H9 (cell line): ENCODE data around the gene FUT2. TPM values are rescaled to one million over a fixed set of nuclear protein-coding genes. Genes with fewer than 3 reads are reported as not detected.
A peak's percentile ranks its signal among the peaks of the same experiment; 100 is the strongest.

Experiments used
- DNase-seq: peaks from one replicate; pipeline ENCODE4 v3.0.0-alpha.2; 2017
- H2AFZ ChIP-seq: one replicate; pipeline ENCODE4 v1.6.1; 2013; ENCODE audit warnings: mild to moderate bottlenecking, low read length, control low read depth, moderate library complexity
- H2AK5ac ChIP-seq: 2 replicates; pipeline ENCODE4 v1.6.1; 2013; ENCODE audit warnings: low read length, control low read depth, mixed read lengths; ENCODE audit not compliant: insufficient read length
- H2BK120ac ChIP-seq: one replicate; pipeline ENCODE4 v1.6.1; 2013; ENCODE audit warnings: low read depth, mild to moderate bottlenecking, low read length, control low read depth, inconsistent platforms; ENCODE audit not compliant: poor library complexity, severe bottlenecking
- H2BK12ac ChIP-seq: 2 replicates; pipeline ENCODE4 v1.6.1; 2013; ENCODE audit warnings: low read length, control low read depth, mixed read lengths, low read depth; ENCODE audit not compliant: insufficient read length
- H2BK15ac ChIP-seq: 2 replicates; pipeline ENCODE4 v1.6.1; 2013; ENCODE audit warnings: low read depth, low read length, control low read depth
- H2BK20ac ChIP-seq: one replicate; pipeline ENCODE4 v1.6.1; 2013; ENCODE audit warnings: low read depth, mild to moderate bottlenecking, low read length, control low read depth, inconsistent platforms; ENCODE audit not compliant: poor library complexity, severe bottlenecking
- H2BK5ac ChIP-seq: 2 replicates; pipeline ENCODE4 v1.6.1; 2013; ENCODE audit warnings: low read length, control low read depth, mixed read lengths; ENCODE audit not compliant: insufficient read length
- H3K14ac ChIP-seq: 2 replicates; pipeline ENCODE4 v1.6.1; 2013; ENCODE audit warnings: low read length, control low read depth; ENCODE audit not compliant: insufficient read depth
- H3K18ac ChIP-seq: 2 replicates; pipeline ENCODE4 v1.6.1; 2013; ENCODE audit warnings: low read depth, mild to moderate bottlenecking, mixed read lengths, low read length, control low read depth; ENCODE audit not compliant: insufficient read length
- H3K23ac ChIP-seq: 2 replicates; pipeline ENCODE4 v1.6.1; 2013; ENCODE audit warnings: low read length, control low read depth, mixed read lengths, low read depth; ENCODE audit not compliant: insufficient read length
- H3K23me2 ChIP-seq: 2 replicates; pipeline ENCODE4 v1.6.1; 2013; ENCODE audit warnings: low read depth, mild to moderate bottlenecking, mixed read lengths, low read length, control low read depth; ENCODE audit not compliant: insufficient read length, poor library complexity, severe bottlenecking
- H3K27ac ChIP-seq: 2 replicates; pipeline ENCODE4 v1.5.1; 2013; ENCODE audit warnings: low read length, control low read depth, mixed read lengths, low read depth; ENCODE audit not compliant: insufficient read length
- H3K27me3 ChIP-seq: 2 replicates; pipeline ENCODE4 v1.6.1; 2013; ENCODE audit warnings: low read length, control low read depth, inconsistent platforms; ENCODE audit not compliant: insufficient read depth
- H3K4ac ChIP-seq: 2 replicates; pipeline ENCODE4 v1.6.1; 2013; ENCODE audit warnings: low read depth, mild to moderate bottlenecking, control low read depth, inconsistent platforms, low read length, moderate library complexity
- H3K4me1 ChIP-seq: 2 replicates; pipeline ENCODE4 v1.6.1; 2013; ENCODE audit warnings: low read length, control low read depth, inconsistent platforms; ENCODE audit not compliant: insufficient read depth
- H3K4me2 ChIP-seq: 2 replicates; pipeline ENCODE4 v1.6.1; 2013; ENCODE audit warnings: low read length, control low read depth, mixed read lengths; ENCODE audit not compliant: insufficient read length, insufficient read depth
- H3K56ac ChIP-seq: 2 replicates; pipeline ENCODE4 v1.6.1; 2013; ENCODE audit warnings: low read depth, mild to moderate bottlenecking, mixed read lengths, low read length, control low read depth; ENCODE audit not compliant: insufficient read length
- H3K79me1 ChIP-seq: 2 replicates; pipeline ENCODE4 v1.6.1; 2013; ENCODE audit warnings: low read depth, mild to moderate bottlenecking, moderate library complexity, low read length, control low read depth, inconsistent platforms; ENCODE audit not compliant: insufficient read depth, poor library complexity, severe bottlenecking
- H3K79me2 ChIP-seq: 2 replicates; pipeline ENCODE4 v1.6.1; 2013; ENCODE audit warnings: low read length, control low read depth, inconsistent platforms; ENCODE audit not compliant: insufficient read depth
- H3K9ac ChIP-seq: 2 replicates; pipeline ENCODE4 v1.6.1; 2013; ENCODE audit warnings: low read length, control low read depth, mixed read lengths; ENCODE audit not compliant: insufficient read length; ENCODE audit errors: extremely low read depth
- H3K9me3 ChIP-seq: one replicate; pipeline ENCODE4 v1.6.1; 2013; ENCODE audit warnings: low read depth, low read length, inconsistent platforms; ENCODE audit not compliant: control insufficient read depth
- H3T11ph ChIP-seq: one replicate; pipeline ENCODE4 v1.6.1; 2013; ENCODE audit warnings: mild to moderate bottlenecking, low read length, control low read depth, inconsistent platforms
- H4K20me1 ChIP-seq: one replicate; pipeline ENCODE4 v1.6.1; 2013; ENCODE audit not compliant: control insufficient read depth, insufficient read length, insufficient read depth
- H4K5ac ChIP-seq: 2 replicates; pipeline ENCODE4 v1.6.1; 2013; ENCODE audit warnings: low read depth, mild to moderate bottlenecking, mixed read lengths, low read length, control low read depth; ENCODE audit not compliant: insufficient read length
- H4K8ac ChIP-seq: replicated peaks from 2 replicates; pipeline ENCODE4 v1.6.1; 2013; ENCODE audit warnings: low read length, control low read depth, mixed read lengths, low read depth; ENCODE audit not compliant: insufficient read length
- H4K91ac ChIP-seq: 2 replicates; pipeline ENCODE4 v1.6.1; 2013; ENCODE audit warnings: low read depth, mild to moderate bottlenecking, moderate library complexity, mixed read lengths, low read length, control low read depth; ENCODE audit not compliant: insufficient read length
- H3K27ac Mint-ChIP-seq, 3 experiments: 2 replicates in 2 of 3; 3 replicates in 1 of 3; pipeline ENCODE4 v1.8.0; 2020 to 2021; ENCODE audit warnings: mixed read lengths in 3 of 3, mild to moderate bottlenecking in 1 of 3, moderate library complexity in 1 of 3
- H3K27me3 Mint-ChIP-seq: 2 replicates; pipeline ENCODE4 v1.8.0; 2021; ENCODE audit warnings: low read depth, mild to moderate bottlenecking, moderate library complexity, mixed read lengths
- H3K36me3 Mint-ChIP-seq, 3 experiments: 2 replicates in 2 of 3; 3 replicates in 1 of 3; pipeline ENCODE4 v1.8.0; 2020 to 2021; ENCODE audit warnings: low read depth in 3 of 3, mixed read lengths in 3 of 3; ENCODE audit not compliant: insufficient read depth in 1 of 3
- H3K4me1 Mint-ChIP-seq, 2 experiments: 2 replicates each; pipeline ENCODE4 v1.8.0; 2020; ENCODE audit warnings: mixed read lengths in 2 of 2
- H3K4me3 Mint-ChIP-seq, 2 experiments: 2 replicates in 1 of 2; 3 replicates in 1 of 2; pipeline ENCODE4 v1.8.0; 2020 to 2021; ENCODE audit warnings: mild to moderate bottlenecking in 2 of 2, mixed read lengths in 2 of 2, moderate library complexity in 1 of 2
- H3K9me3 Mint-ChIP-seq, 2 experiments: 2 replicates in 1 of 2; 3 replicates in 1 of 2; pipeline ENCODE4 v1.8.0; 2020; ENCODE audit warnings: mild to moderate bottlenecking in 2 of 2, mixed read lengths in 2 of 2, moderate library complexity in 1 of 2
- WGBS: extraction: QIAGEN DNeasy Blood & Tissue Kit; methylation state at CpG from one replicate; pipeline ENCODE4 v1.1.7; 2013; ENCODE audit warnings: missing lambda C conversion rate, low lambda C conversion rate, mixed read lengths; ENCODE audit not compliant: insufficient read length; ENCODE audit errors: extremely low coverage; 5-methylcytosine and 5-hydroxymethylcytosine counted together
- total RNA-seq: library from RNA; stranded (reverse); gene quantifications from 2 replicates; pipeline ENCODE4 v1.2.1, GENCODE V29; 2021
- TF ChIP-seq, protein P1 (sequence below): fragments of 200-600 bp; sonication (generic); conservative IDR thresholded peaks from 3 replicates; pipeline ENCODE4 v1.8.0; 2021; ENCODE audit warnings: antibody characterized with exemption, mild to moderate bottlenecking

Gene FUT2
- total RNA-seq, 1 experiment from 2014 or later, result 11.4 TPM

GRCh38 chr19:48671446-48671995 is 24.2 kb upstream of the FUT2 start:
- H3K4ac ChIP-seq, result no peak overlapping the region
- no peak overlapping the region for H3K27ac ChIP-seq
- H3K27ac Mint-ChIP-seq, result peak overlapping the region in 2 of 3 experiments; percentile 27 to 46; a peak in 3 of 7 replicates
- no peak overlapping the region for H2BK5ac ChIP-seq
- H3K4me3 Mint-ChIP-seq, result peak overlapping the region in 1 of 2 experiments; percentile 27; a peak in 1 of 5 replicates
- no peak overlapping the region for H2BK120ac ChIP-seq
- H3K23ac ChIP-seq, result no peak overlapping the region
- no peaks in the 10 kb centered on the region for H3K23me2 ChIP-seq
- no peak overlapping the region for H3K4me2 ChIP-seq
- no peak overlapping the region for H2BK20ac ChIP-seq
- H4K91ac ChIP-seq, result no peak overlapping the region
- H3K79me1 ChIP-seq, result no peaks in the 10 kb centered on the region
- H3K18ac ChIP-seq, result no peak overlapping the region
- H2BK12ac ChIP-seq, result no peak overlapping the region
- H3K56ac ChIP-seq, result no peak overlapping the region
- no CpG with 5 or more reads among the region's 10 CpGs for WGBS
- H3K27me3 ChIP-seq, result no peaks in the 10 kb centered on the region
- no peak overlapping the region for H4K5ac ChIP-seq
- no peak overlapping the region for H2AK5ac ChIP-seq
- H3K36me3 Mint-ChIP-seq, result peaks cover 0 to 9% (median 7%) of the 10 kb centered on the region in 3 experiments; a peak in 5 of 7 replicates
- no peaks in the 10 kb centered on the region; the same call in 1 of the 2 replicates for H3K4me1 ChIP-seq
- H2BK15ac ChIP-seq, result no peak overlapping the region
- H4K20me1 ChIP-seq, result peaks cover 2% of the 10 kb centered on the region
- no peaks in the 10 kb centered on the region for H3K9me3 ChIP-seq
- peaks cover 2% of the 10 kb centered on the region for H3K27me3 Mint-ChIP-seq
- H2AFZ ChIP-seq, result no peak overlapping the region
- H3K14ac ChIP-seq, result no peak overlapping the region
- no peak overlapping the region for H4K8ac ChIP-seq
- H3K79me2 ChIP-seq, result no peaks in the 10 kb centered on the region
- H3K9ac ChIP-seq, result no peak overlapping the region
- H3T11ph ChIP-seq, result no peak overlapping the region
- H3K9me3 Mint-ChIP-seq, result peaks cover 8 to 11% of the 10 kb centered on the region in 2 experiments
- TF ChIP-seq, protein P1, sequence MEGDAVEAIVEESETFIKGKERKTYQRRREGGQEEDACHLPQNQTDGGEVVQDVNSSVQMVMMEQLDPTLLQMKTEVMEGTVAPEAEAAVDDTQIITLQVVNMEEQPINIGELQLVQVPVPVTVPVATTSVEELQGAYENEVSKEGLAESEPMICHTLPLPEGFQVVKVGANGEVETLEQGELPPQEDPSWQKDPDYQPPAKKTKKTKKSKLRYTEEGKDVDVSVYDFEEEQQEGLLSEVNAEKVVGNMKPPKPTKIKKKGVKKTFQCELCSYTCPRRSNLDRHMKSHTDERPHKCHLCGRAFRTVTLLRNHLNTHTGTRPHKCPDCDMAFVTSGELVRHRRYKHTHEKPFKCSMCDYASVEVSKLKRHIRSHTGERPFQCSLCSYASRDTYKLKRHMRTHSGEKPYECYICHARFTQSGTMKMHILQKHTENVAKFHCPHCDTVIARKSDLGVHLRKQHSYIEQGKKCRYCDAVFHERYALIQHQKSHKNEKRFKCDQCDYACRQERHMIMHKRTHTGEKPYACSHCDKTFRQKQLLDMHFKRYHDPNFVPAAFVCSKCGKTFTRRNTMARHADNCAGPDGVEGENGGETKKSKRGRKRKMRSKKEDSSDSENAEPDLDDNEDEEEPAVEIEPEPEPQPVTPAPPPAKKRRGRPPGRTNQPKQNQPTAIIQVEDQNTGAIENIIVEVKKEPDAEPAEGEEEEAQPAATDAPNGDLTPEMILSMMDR, result no peak
- H3K4me1 Mint-ChIP-seq, result peaks cover 29 to 35% of the 10 kb centered on the region in 2 experiments
- no peak for DNase-seq
